GM21526 (cell line): ENCODE data around the gene GULP1.

Source experiments
- ATAC-seq: cut with Tn5 transposase; IDR thresholded peaks from one replicate; pipeline ENCODE4 v1.9.1; 2021; ENCODE audit warnings: moderate library complexity; ENCODE audit not compliant: unreplicated experiment, low FRiP score

Gene GULP1

DNA sequence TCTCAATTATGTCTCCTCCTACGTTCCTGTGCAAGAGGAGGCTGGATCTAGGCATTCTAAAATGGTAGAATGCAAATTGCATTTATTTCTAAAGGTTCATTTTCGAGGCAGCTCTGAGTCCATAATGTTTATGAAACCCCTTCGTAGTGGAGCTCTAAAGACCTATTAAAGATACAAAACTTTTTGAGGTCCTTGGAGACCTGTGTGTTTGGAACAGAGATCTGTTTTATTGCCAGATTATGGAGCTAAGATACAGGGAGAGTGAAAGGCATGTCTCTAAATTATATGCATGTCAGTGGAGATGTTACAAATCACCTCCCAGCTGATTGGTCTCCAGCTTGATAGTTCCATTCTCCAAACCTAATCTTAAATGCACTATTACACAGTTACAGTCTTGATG lies 335.8 kb downstream of the GULP1 start:
- ATAC-seq: no peak

DNA sequence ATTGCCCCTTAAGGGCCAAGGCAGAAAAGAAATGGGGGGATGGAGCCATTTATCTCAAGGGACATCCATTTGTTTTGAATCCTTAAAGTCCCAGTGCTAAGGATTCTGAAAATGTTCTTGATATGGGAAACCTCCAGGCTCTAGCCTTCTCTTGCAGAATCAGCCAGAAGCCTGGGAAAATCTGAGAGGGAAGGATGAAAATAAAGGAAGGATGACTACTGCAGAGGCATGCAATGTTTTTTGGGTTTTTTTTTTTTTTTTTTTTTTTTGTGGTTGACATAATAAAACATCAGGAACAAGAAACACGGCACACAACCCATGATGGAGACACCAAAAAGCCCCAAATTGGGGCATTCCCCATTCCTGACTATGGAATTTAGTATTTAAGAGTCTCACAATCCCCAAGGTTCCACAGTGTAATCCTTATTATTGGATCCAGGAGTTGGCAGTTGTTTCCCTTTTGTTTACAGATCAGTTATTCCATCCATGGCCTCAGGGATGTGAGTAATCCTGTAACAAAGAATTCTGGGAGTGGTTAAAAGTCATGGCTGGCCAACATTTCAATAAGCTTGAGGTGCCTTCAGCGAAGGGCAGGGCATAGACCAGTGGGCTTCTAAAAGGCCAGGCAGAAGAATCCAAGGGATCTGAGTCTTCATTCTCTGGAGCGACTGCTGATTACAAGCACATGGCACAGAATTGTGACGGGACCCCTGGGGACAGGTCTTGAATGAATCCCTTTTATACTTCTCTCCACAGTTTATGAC lies 337.5 kb downstream of the GULP1 start:
- ATAC-seq: no peak

DNA sequence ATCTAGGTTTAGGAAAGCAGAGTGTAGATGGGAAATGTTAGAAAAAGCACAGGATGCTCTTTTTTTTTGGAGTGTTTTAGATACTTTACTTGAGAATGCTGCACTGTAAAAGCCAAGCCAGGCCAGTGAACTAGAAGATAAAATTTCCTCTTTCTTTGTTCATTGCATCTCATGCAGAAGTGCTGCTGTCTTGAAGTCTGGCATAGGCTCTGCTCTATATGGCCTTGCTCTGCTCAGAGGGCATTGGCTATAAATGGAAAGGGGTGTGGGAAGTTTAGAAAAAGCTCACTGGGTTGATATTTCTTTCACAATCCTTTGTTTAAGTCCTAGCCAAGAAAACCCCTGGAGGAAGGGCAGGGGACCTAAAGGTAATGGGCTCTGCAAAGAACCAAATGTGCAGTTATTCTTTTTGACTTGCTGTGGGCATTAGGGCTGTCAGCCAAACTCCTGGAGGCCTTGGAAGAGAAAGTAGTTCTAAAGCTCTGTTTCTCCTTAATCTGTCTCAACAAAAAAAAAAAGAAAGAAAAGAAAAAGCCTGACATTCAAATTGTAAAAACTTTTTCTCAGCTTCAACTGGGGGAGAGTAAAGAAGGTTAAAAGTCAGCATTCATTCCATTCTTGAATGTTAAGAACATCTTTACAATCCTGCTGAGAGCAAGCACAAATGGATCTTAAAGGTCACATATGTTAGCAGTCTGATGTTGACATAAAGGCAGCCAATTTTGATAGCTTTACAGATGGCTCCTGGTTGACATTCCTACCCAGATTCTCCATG lies 338.3 kb downstream of the GULP1 start:
- ATAC-seq: no peak

DNA sequence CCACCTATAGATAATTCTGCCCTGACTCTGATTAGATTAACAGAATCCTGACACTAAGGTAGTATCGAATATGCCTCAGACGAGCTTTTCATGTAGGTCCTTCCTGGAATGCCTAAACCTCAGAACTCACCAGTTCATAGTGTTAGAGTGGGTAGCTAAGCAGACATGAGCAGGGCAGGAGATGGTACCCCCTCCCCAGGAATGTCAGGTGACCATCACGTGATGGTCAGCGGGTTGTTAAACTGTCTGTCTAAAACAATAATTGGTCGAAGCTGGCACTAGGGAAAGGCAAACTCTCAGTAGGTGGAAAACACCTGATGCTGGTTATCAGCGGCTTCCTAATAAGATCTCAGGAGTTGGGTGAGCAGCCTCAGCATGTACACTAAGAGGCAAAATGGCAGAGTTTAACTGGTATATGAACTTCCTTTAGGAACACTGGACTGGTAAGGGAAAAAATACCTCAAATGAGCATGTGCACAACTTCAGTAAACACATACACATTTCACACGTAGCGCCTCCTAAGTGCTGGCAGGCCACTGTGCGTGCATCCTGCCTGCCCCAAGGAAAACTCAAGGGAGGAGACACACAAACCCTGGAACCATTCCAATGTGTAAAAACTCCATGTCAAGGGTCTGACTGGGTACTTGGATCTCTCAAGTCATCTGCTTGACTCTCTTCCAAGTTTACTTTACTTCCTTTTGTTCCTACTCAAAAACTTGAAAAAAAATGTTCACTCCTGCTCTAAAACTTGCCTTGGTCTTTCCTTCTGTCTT lies 339.5 kb downstream of the GULP1 start:
- ATAC-seq: no peak

DNA sequence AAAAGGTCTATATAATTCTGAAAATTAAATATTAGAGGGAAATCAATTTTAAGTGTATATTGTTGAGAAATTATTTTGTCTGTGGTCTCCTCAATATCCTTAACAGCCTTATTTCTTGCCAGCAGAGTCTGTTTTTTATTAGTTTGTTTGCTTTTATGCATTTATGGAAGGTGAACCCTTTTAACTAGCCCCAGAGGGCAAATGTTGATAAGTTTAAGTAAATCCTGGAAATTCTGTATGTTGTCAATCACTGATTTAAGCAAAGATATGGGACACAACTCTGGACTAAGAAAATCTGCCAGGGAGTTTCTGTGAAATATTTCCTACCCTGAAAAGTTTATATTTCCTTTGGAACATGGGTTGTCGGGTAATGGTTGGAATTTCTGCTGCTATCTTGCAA lies 343.0 kb downstream of the GULP1 start:
- ATAC-seq: no peak
